GM12878 (cell line): Measurements from ENCODE around the gene FLII. TPM values are rescaled to one million over a fixed set of nuclear protein-coding genes. Genes with fewer than 3 reads are reported as not detected.
A peak's percentile ranks its signal among the peaks of the same experiment; 100 is the strongest.

Source experiments
- ATAC-seq: fragments of 200-7000 bp; cut with Tn5 transposase; 3 replicates; pipeline ENCODE4 v1.9.1; 2020; ENCODE audit warnings: mild to moderate bottlenecking, moderate library complexity
- BruUV-seq: library from RNA; stranded (reverse); fragments of 400-500 nt; replicated peaks from 2 replicates; lab custom pipeline; 2021; lab: Mats Ljungman, UMichigan
- CTCF ChIA-PET: fragments of 300-600 bp; sonication (Branson Sonifier 250); formaldehyde crosslinking; extraction: SDS; loops from one replicate; lab custom pipeline; 2021; ENCODE audit warnings: inconsistent platforms; lab: Yijun Ruan, JAX
- POLR2A ChIA-PET: fragments of 350-600 bp; formaldehyde crosslinking; extraction: SDS; loops from one replicate; lab custom pipeline; 2021; ENCODE audit warnings: inconsistent platforms; lab: Charles Lee
- RAD21 ChIA-PET: fragments of 300-600 bp; sonication (Branson Sonifier 250); formaldehyde crosslinking; loops from one replicate; lab custom pipeline; 2023; ENCODE audit warnings: antibody characterized with exemption; ENCODE audit not compliant: unreplicated experiment; lab: Charles Lee
- SMC1A ChIA-PET: fragments of 300-600 bp; sonication (Branson Sonifier 250); formaldehyde crosslinking; loops from one replicate; lab custom pipeline; 2023; ENCODE audit not compliant: unreplicated experiment, uncharacterized antibody; lab: Charles Lee
- DNase-seq: peaks from one replicate; pipeline ENCODE4 v3.0.0-alpha.2; 2011; ENCODE audit warnings: low read depth, low spot score
- FAIRE-seq: peaks from 3 replicates; lab custom pipeline; 2011; peaks lifted over from hg19 to GRCh38; lab: Jason Lieb, UNC
- H2AFZ ChIP-seq: 2 replicates; pipeline ENCODE4 v1.6.0; 2011; ENCODE audit warnings: low read depth, low read length, control low read depth; ENCODE audit not compliant: control insufficient read depth
- H3K27ac ChIP-seq: 2 replicates; pipeline ENCODE4 v1.5.1; 2011; ENCODE audit warnings: control low read depth; ENCODE audit not compliant: control insufficient read depth, insufficient read depth
- H3K27me3 ChIP-seq, 2 experiments: replicated peaks in 1 of 2; 2 replicates each; pipeline versions ENCODE4 v1.6.0 to v1.6.1; 2011; ENCODE audit warnings: low read length in 1 of 2; ENCODE audit not compliant: control insufficient read depth in 2 of 2, insufficient read depth in 2 of 2
- H3K36me3 ChIP-seq, 2 experiments: 2 replicates each; pipeline ENCODE4 v1.5.1; 2011; ENCODE audit warnings: low read length in 1 of 2; ENCODE audit not compliant: control insufficient read depth in 2 of 2, insufficient read depth in 2 of 2
- H3K4me1 ChIP-seq: 2 replicates; pipeline ENCODE4 v1.6.1; 2011; ENCODE audit warnings: mild to moderate bottlenecking, low read length, moderate library complexity, mixed read lengths; ENCODE audit not compliant: control insufficient read depth, insufficient read depth
- H3K4me2 ChIP-seq: 2 replicates; pipeline ENCODE4 v1.6.0; 2011; ENCODE audit warnings: control low read depth; ENCODE audit not compliant: control insufficient read depth, insufficient read depth
- H3K4me3 ChIP-seq: fragments of 200-600 bp; sonication (generic); 2 replicates; pipeline ENCODE4 v1.5.1; 2016
- H3K79me2 ChIP-seq: 2 replicates; pipeline ENCODE4 v1.6.0; 2011; ENCODE audit warnings: low read length; ENCODE audit not compliant: control insufficient read depth, insufficient read depth
- H3K9ac ChIP-seq: 2 replicates; pipeline ENCODE4 v1.8.0; 2011; ENCODE audit warnings: low read length, control low read depth, mixed read lengths; ENCODE audit not compliant: control insufficient read depth, insufficient read depth
- H3K9me3 ChIP-seq: replicated peaks from 3 replicates; pipeline ENCODE4 v1.5.1; 2011; ENCODE audit warnings: mild to moderate bottlenecking, low read length; ENCODE audit not compliant: control insufficient read depth, insufficient read depth
- H4K20me1 ChIP-seq: 2 replicates; pipeline ENCODE4 v1.6.0; 2011; ENCODE audit not compliant: control insufficient read depth, insufficient read depth
- ATF2 ChIP-seq: IDR thresholded peaks from 2 replicates; pipeline ENCODE4 v1.6.1; 2012; ENCODE audit warnings: low read length, inconsistent platforms
- BRCA1 ChIP-seq: IDR thresholded peaks from 2 replicates; pipeline ENCODE4 v1.6.1; 2011; ENCODE audit warnings: low read depth, low read length, improper control_type of control experiment
- E2F8 ChIP-seq: fragments of 450-650 bp; IDR thresholded peaks from 2 replicates; pipeline ENCODE4 v1.6.1; 2018; ENCODE audit warnings: mild to moderate bottlenecking, low read depth, moderate library complexity; ENCODE audit not compliant: partially characterized antibody
- EZH2 ChIP-seq: IDR thresholded peaks from 2 replicates; pipeline ENCODE4 v1.6.1; 2012; ENCODE audit warnings: low read depth, mild to moderate bottlenecking, control low read depth, inconsistent platforms, low read length, borderline replicate concordance; ENCODE audit not compliant: control insufficient read depth
- MYB ChIP-seq: fragments of 150-350 bp; IDR thresholded peaks from 2 replicates; pipeline ENCODE4 v1.6.1; 2014; ENCODE audit warnings: mild to moderate bottlenecking, low read depth, low read length, borderline replicate concordance
- POLR2AphosphoS2 ChIP-seq: IDR thresholded peaks from 2 replicates; pipeline ENCODE4 v1.6.1; 2011; ENCODE audit warnings: low read depth, mild to moderate bottlenecking, low read length, improper control_type of control experiment, moderate library complexity
- TAF1 ChIP-seq: IDR thresholded peaks from 2 replicates; pipeline ENCODE4 v1.6.1; 2011; ENCODE audit warnings: mild to moderate bottlenecking, low read depth, low read length, borderline replicate concordance
- ZNF622 ChIP-seq: fragments of 450-650 bp; IDR thresholded peaks from 2 replicates; pipeline ENCODE4 v1.6.1; 2017; ENCODE audit warnings: mild to moderate bottlenecking, inconsistent platforms
- WGBS: methylation state at CpG from one replicate; pipeline ENCODE4 v1.1.6; 2016; ENCODE audit warnings: low lambda C conversion rate; ENCODE audit not compliant: insufficient replicate concordance, insufficient coverage; ENCODE audit errors: missing lambda C conversion rate; 5-methylcytosine and 5-hydroxymethylcytosine counted together
- in situ Hi-C: fragments of 300-500 bp; cut with MboI; formaldehyde crosslinking; loops from 9 replicates; pipeline ENCODE4 v1.14.3; 2018; ENCODE audit warnings: mixed read lengths
- intact Hi-C: fragments of 100-400 bp; cut with micrococcal nuclease; formaldehyde crosslinking; loops from one replicate; pipeline ENCODE4 v1.14.2; 2022; ENCODE audit not compliant: unreplicated experiment
- polyA plus RNA-seq, 11 experiments: library from polyadenylated mRNA; depleted of rRNA in 4 of 11; unstranded in 6 of 11; stranded (reverse) in 5 of 11; fragments of >200 nt; fragmentation: Nextera tagmentation in 4 of 11; fragmentation: Illumina TruSeq in 1 of 11; extraction: Ambion mirVana in 4 of 11; extraction: Trizol in 1 of 11; gene quantifications; 1 replicate in 1 of 11; 2 replicates in 10 of 11; pipeline versions ENCODE4 v1.2.1 to v1.2.3, GENCODE V29; 2011 to 2016; ENCODE audit warnings: inconsistent platforms in 2 of 11, missing spikeins in 2 of 11, low read depth in 1 of 11
- total RNA-seq, 4 experiments: library from RNA; depleted of rRNA in 3 of 4; stranded (reverse); fragments of >200 nt in 3 of 4; fragmentation: Illumina TruSeq in 1 of 4; extraction: Trizol in 1 of 4; gene quantifications; 2 replicates each; pipeline versions ENCODE4 v1.2.1 to v1.2.3, GENCODE V29; 2013 to 2021

FLII gene
- total and polyA plus RNA-seq, 10 of the 15 experiments (the other 5 are each of a cell fraction or from before 2014, with no cell fraction given), result 22.2 to 200 (median 121) TPM

- in situ Hi-C loops, result no loop called here
- peak overlapping the region; percentile 91 for H2AFZ ChIP-seq
- FAIRE-seq (no peak), ATAC-seq (no peak), DNase-seq (no peak)
- RAD21 ChIA-PET, result no interaction called here
- 49% methylated on average over 22 of the region's 23 CpGs for WGBS
- H4K20me1 ChIP-seq, result no peaks in the 10 kb centered on the region
- no peaks in the 10 kb centered on the region for H3K27me3 ChIP-seq
- H3K9ac ChIP-seq, result no peak overlapping the region
- SMC1A ChIA-PET, result interaction anchor here (1.2 kb wide), 1 partner anchor 42 kb away, joined by 3 read pairs; no protein-coding TSS in a partner anchor
- no TSS peak for BruUV-seq
- no peaks in the 10 kb centered on the region for H3K9me3 ChIP-seq
- intact Hi-C loops, result loop anchor here (5.0 kb wide), 1 partner anchor 42 kb away; the partner anchor contains the start of gene ALKBH5
- TF ChIP-seq POLR2AphosphoS2 (no peak), TAF1 (no peak), ZNF622 (no peak), MYB (no peak), E2F8 (no peak), ATF2 (no peak), EZH2 (no peak), BRCA1 (no peak)
- H3K4me2 ChIP-seq, result peak overlapping the region; percentile 67; the same call in 1 of the 2 replicates
- no peaks in the 10 kb centered on the region for H3K79me2 ChIP-seq
- H3K4me1 ChIP-seq, result peaks cover 10% of the 10 kb centered on the region
- CTCF ChIA-PET, result interaction anchor here (1.3 kb wide), 1 partner anchor 82 kb away, joined by 5 read pairs; no protein-coding TSS in a partner anchor
- no peak overlapping the region for H3K4me3 ChIP-seq
- H3K27ac ChIP-seq, result no peak overlapping the region
- no peaks in the 10 kb centered on the region for H3K36me3 ChIP-seq
- POLR2A ChIA-PET, result interaction anchor here (0.6 to 0.9 kb wide), 2 partner anchors 32 to 35 kb away, joined by 3 to 4 read pairs; no protein-coding TSS in a partner anchor
Measured at GRCh38 chr17:18224387-18225120, 34.0 kb downstream of the FLII start.
